SIG-M5 treated with dmso at 0.1 percent for 504 hours (cell line): Measurements from ENCODE around the gene TSPY10.
"Not testable (repeated sequence)": the region's sequence is repeated elsewhere in the genome, so short reads cannot be mapped to it uniquely, and the experiment has no call there.

Experiments used
- DNase-seq: peaks from one replicate; lab custom pipeline; 2025; ENCODE audit not compliant: unreplicated experiment; lab: John Stamatoyannopoulos, UW

The TSPY10 gene

GRCh38 chrY:9527580-9527979 is at the start of gene TSPY10:
TSPY10 (plus strand) TSS chrY:9527880; CDS start chrY:9527926, 46 bp downstream.
- not testable (repeated sequence) for DNase-seq

- DNase-seq = not testable (repeated sequence)
Measured at GRCh38 chrY:9486967-9487366, 40.7 kb upstream of the TSPY10 start, which contains the start of gene TSPY9. TSPY9 (plus strand) TSS chrY:9487267; CDS start chrY:9487313, 46 bp downstream.

- DNase-seq = not testable (repeated sequence)
Measured at GRCh38 chrY:9504396-9504795, 23.3 kb upstream of the TSPY10 start.

GRCh38 chrY:9516287-9516686 is 11.4 kb upstream of the TSPY10 start:
- DNase-seq = not testable (repeated sequence)
